Measurements from ENCODE around the gene CLCN3. TPM values are rescaled to one million over a fixed set of nuclear protein-coding genes. Genes with fewer than 3 reads are reported as not detected.

The CLCN3 gene
- total and polyA plus RNA-seq, 10 of the 15 experiments (the other 5 are each of a cell fraction or from before 2014, with no cell fraction given): 4.0 to 22.8 (median 11.8) TPM

DNA sequence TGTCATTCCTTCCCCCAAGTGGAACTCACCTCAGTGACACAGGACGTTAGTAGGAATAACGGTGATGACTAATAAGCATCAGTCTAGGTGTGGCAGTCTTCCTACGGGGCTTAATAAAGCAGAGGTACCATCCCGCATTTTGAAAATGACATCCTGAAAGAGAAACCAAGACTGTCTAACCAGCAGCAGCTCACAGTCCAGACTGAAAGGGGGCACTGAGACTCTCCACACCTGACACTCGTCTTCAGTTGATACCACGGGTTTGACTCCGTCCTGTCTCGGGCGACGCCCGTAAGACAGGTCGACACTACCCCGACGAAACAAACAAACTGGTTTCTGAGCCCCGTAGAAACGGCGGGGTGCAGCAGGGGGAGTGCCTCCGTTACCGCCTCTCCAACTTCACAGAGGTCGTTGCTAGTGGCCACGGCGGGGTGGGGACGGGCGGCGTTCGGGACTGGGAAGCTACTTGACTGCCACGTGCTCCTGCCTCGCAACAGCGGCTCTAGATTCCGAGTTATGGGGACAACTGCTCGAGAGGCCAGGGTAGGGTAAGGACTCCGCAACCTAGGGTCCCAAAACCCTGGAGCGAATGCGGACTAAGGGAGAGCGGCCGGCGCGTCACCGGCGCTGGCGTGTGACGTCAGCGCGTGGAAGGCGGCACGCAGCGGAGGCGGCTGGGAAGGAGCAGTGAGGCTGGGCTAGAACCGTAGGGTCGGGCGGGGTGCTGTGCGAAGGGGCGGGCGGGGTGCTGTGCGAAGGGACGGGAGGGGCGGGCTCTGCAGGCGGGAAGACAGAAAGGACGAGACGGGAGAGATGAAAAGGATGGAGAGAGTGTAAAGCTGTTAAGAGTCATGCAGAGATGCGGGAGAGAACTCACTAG, 8.1 kb upstream of the CLCN3 start, which contains the start of gene NEK1 (continued):
- TF ChIP-seq, protein P1, sequence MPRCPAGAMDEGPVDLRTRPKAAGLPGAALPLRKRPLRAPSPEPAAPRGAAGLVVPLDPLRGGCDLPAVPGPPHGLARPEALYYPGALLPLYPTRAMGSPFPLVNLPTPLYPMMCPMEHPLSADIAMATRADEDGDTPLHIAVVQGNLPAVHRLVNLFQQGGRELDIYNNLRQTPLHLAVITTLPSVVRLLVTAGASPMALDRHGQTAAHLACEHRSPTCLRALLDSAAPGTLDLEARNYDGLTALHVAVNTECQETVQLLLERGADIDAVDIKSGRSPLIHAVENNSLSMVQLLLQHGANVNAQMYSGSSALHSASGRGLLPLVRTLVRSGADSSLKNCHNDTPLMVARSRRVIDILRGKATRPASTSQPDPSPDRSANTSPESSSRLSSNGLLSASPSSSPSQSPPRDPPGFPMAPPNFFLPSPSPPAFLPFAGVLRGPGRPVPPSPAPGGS (IDR thresholded peaks at IDR 0.05; ENCODE audit: borderline replicate concordance, insufficient read depth, low read depth, low read length, poor library complexity, severe bottlenecking): no peak
- TF ChIP-seq SP1 (IDR thresholded peaks at IDR 0.05; ENCODE audit: low read depth, low read length): no peak
- TF ChIP-seq, protein P2, sequence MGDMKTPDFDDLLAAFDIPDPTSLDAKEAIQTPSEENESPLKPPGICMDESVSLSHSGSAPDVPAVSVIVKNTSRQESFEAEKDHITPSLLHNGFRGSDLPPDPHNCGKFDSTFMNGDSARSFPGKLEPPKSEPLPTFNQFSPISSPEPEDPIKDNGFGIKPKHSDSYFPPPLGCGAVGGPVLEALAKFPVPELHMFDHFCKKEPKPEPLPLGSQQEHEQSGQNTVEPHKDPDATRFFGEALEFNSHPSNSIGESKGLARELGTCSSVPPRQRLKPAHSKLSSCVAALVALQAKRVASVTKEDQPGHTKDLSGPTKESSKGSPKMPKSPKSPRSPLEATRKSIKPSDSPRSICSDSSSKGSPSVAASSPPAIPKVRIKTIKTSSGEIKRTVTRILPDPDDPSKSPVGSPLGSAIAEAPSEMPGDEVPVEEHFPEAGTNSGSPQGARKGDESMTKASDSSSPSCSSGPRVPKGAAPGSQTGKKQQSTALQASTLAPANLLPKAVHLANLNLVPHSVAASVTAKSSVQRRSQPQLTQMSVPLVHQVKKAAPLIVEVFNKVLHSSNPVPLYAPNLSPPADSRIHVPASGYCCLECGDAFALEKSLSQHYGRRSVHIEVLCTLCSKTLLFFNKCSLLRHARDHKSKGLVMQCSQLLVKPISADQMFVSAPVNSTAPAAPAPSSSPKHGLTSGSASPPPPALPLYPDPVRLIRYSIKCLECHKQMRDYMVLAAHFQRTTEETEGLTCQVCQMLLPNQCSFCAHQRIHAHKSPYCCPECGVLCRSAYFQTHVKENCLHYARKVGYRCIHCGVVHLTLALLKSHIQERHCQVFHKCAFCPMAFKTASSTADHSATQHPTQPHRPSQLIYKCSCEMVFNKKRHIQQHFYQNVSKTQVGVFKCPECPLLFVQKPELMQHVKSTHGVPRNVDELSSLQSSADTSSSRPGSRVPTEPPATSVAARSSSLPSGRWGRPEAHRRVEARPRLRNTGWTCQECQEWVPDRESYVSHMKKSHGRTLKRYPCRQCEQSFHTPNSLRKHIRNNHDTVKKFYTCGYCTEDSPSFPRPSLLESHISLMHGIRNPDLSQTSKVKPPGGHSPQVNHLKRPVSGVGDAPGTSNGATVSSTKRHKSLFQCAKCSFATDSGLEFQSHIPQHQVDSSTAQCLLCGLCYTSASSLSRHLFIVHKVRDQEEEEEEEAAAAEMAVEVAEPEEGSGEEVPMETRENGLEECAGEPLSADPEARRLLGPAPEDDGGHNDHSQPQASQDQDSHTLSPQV (IDR thresholded peaks at IDR 0.05): no peak
- no peak for TF ChIP-seq MYC (IDR thresholded peaks at IDR 0.05; ENCODE audit: insufficient read depth, insufficient read length, insufficient replicate concordance, low read length, severe bottlenecking)
- no peak for TF ChIP-seq MTA2 (IDR thresholded peaks at IDR 0.05; ENCODE audit: low read depth)
- TF ChIP-seq, protein P3, sequence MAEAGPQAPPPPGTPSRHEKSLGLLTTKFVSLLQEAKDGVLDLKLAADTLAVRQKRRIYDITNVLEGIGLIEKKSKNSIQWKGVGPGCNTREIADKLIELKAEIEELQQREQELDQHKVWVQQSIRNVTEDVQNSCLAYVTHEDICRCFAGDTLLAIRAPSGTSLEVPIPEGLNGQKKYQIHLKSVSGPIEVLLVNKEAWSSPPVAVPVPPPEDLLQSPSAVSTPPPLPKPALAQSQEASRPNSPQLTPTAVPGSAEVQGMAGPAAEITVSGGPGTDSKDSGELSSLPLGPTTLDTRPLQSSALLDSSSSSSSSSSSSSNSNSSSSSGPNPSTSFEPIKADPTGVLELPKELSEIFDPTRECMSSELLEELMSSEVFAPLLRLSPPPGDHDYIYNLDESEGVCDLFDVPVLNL (IDR thresholded peaks at IDR 0.05; ENCODE audit: low read depth, low read length): no peak
- TF ChIP-seq KDM1A (IDR thresholded peaks at IDR 0.05; ENCODE audit: borderline replicate concordance): no peak
- TF ChIP-seq, protein P4, sequence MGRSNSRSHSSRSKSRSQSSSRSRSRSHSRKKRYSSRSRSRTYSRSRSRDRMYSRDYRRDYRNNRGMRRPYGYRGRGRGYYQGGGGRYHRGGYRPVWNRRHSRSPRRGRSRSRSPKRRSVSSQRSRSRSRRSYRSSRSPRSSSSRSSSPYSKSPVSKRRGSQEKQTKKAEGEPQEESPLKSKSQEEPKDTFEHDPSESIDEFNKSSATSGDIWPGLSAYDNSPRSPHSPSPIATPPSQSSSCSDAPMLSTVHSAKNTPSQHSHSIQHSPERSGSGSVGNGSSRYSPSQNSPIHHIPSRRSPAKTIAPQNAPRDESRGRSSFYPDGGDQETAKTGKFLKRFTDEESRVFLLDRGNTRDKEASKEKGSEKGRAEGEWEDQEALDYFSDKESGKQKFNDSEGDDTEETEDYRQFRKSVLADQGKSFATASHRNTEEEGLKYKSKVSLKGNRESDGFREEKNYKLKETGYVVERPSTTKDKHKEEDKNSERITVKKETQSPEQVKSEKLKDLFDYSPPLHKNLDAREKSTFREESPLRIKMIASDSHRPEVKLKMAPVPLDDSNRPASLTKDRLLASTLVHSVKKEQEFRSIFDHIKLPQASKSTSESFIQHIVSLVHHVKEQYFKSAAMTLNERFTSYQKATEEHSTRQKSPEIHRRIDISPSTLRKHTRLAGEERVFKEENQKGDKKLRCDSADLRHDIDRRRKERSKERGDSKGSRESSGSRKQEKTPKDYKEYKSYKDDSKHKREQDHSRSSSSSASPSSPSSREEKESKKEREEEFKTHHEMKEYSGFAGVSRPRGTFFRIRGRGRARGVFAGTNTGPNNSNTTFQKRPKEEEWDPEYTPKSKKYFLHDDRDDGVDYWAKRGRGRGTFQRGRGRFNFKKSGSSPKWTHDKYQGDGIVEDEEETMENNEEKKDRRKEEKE (IDR thresholded peaks at IDR 0.05): no peak
- TF ChIP-seq, protein P5, sequence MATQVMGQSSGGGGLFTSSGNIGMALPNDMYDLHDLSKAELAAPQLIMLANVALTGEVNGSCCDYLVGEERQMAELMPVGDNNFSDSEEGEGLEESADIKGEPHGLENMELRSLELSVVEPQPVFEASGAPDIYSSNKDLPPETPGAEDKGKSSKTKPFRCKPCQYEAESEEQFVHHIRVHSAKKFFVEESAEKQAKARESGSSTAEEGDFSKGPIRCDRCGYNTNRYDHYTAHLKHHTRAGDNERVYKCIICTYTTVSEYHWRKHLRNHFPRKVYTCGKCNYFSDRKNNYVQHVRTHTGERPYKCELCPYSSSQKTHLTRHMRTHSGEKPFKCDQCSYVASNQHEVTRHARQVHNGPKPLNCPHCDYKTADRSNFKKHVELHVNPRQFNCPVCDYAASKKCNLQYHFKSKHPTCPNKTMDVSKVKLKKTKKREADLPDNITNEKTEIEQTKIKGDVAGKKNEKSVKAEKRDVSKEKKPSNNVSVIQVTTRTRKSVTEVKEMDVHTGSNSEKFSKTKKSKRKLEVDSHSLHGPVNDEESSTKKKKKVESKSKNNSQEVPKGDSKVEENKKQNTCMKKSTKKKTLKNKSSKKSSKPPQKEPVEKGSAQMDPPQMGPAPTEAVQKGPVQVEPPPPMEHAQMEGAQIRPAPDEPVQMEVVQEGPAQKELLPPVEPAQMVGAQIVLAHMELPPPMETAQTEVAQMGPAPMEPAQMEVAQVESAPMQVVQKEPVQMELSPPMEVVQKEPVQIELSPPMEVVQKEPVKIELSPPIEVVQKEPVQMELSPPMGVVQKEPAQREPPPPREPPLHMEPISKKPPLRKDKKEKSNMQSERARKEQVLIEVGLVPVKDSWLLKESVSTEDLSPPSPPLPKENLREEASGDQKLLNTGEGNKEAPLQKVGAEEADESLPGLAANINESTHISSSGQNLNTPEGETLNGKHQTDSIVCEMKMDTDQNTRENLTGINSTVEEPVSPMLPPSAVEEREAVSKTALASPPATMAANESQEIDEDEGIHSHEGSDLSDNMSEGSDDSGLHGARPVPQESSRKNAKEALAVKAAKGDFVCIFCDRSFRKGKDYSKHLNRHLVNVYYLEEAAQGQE (IDR thresholded peaks at IDR 0.05; ENCODE audit: low read depth, low read length): no peak
- peak; percentile 34; the same call in 1 of the 2 replicates for TF ChIP-seq TAF1 (IDR thresholded peaks at IDR 0.05; ENCODE audit: borderline replicate concordance, low read depth, low read length)
- TF ChIP-seq, protein P6, sequence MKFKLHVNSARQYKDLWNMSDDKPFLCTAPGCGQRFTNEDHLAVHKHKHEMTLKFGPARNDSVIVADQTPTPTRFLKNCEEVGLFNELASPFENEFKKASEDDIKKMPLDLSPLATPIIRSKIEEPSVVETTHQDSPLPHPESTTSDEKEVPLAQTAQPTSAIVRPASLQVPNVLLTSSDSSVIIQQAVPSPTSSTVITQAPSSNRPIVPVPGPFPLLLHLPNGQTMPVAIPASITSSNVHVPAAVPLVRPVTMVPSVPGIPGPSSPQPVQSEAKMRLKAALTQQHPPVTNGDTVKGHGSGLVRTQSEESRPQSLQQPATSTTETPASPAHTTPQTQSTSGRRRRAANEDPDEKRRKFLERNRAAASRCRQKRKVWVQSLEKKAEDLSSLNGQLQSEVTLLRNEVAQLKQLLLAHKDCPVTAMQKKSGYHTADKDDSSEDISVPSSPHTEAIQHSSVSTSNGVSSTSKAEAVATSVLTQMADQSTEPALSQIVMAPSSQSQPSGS (IDR thresholded peaks at IDR 0.05; ENCODE audit: low read length): no peak; the same call in 1 of the 2 replicates
- no peak for TF ChIP-seq MYB (IDR thresholded peaks at IDR 0.05; ENCODE audit: borderline replicate concordance, low read depth, low read length)
